OCI-LY7 (cell line): Measurements from ENCODE around the gene ARHGAP42. TPM values are rescaled to one million over a fixed set of nuclear protein-coding genes. Genes with fewer than 3 reads are reported as not detected.

Source experiments
- BruUV-seq: library from RNA; stranded (reverse); fragments of 400-500 nt; replicated peaks from 2 replicates; lab custom pipeline; 2021; lab: Mats Ljungman, UMichigan
- CTCF ChIA-PET: fragments of 300-600 bp; sonication (Branson Sonifier 250); formaldehyde crosslinking; loops from one replicate; lab custom pipeline; 2022; ENCODE audit warnings: antibody characterized with exemption; ENCODE audit not compliant: unreplicated experiment; lab: Charles Lee
- POLR2A ChIA-PET: fragments of 300-600 bp; sonication (Branson Sonifier 250); formaldehyde crosslinking; loops from one replicate; lab custom pipeline; 2022; ENCODE audit warnings: antibody characterized with exemption; lab: Charles Lee
- DNase-seq: peaks from one replicate; pipeline ENCODE4 v3.0.0-alpha.2; 2015; ENCODE audit warnings: low spot score
- H2AFZ ChIP-seq: fragments of 200-600 bp; sonication (generic), shearing (Covaris generic); 2 replicates; pipeline ENCODE4 v1.6.1; 2014; ENCODE audit warnings: mild to moderate bottlenecking, antibody characterized with exemption, low read length, moderate library complexity
- H3K27ac ChIP-seq: fragments of 200-600 bp; sonication (generic); 2 replicates; pipeline ENCODE4 v1.5.1; 2014; ENCODE audit warnings: mixed run types, low read depth, mild to moderate bottlenecking, moderate library complexity, low read length, inconsistent platforms; ENCODE audit not compliant: poor library complexity, severe bottlenecking
- H3K36me3 ChIP-seq: fragments of 200-600 bp; sonication (generic); 2 replicates; pipeline ENCODE4 v1.6.1; 2014; ENCODE audit warnings: mild to moderate bottlenecking, antibody characterized with exemption, low read length, moderate library complexity, mixed read lengths; ENCODE audit not compliant: insufficient read depth
- H3K4me1 ChIP-seq: fragments of 200-600 bp; sonication (generic); 2 replicates; pipeline ENCODE4 v1.5.1; 2014; ENCODE audit warnings: mild to moderate bottlenecking, low read length; ENCODE audit not compliant: insufficient read depth, poor library complexity, severe bottlenecking
- H3K4me2 ChIP-seq: fragments of 200-600 bp; sonication (generic); 2 replicates; pipeline ENCODE4 v1.6.1; 2014; ENCODE audit warnings: mild to moderate bottlenecking, low read length
- H3K4me3 ChIP-seq: fragments of 200-600 bp; sonication (generic); 2 replicates; pipeline ENCODE4 v1.5.1; 2014; ENCODE audit warnings: mild to moderate bottlenecking, low read depth, low read length; ENCODE audit not compliant: poor library complexity, severe bottlenecking
- H3K79me2 ChIP-seq: fragments of 200-600 bp; sonication (generic); 2 replicates; pipeline ENCODE4 v1.6.1; 2016; ENCODE audit warnings: low read depth, mild to moderate bottlenecking, low read length, moderate library complexity, mixed read lengths; ENCODE audit not compliant: insufficient read depth
- H3K9me2 ChIP-seq: fragments of 200-600 bp; sonication (generic); 2 replicates; pipeline ENCODE4 v1.6.1; 2016; ENCODE audit warnings: mild to moderate bottlenecking, low read length, mixed read lengths; ENCODE audit not compliant: insufficient read depth
- H3K9me3 ChIP-seq: fragments of 200-600 bp; sonication (generic); 2 replicates; pipeline ENCODE4 v1.6.1; 2014; ENCODE audit warnings: mild to moderate bottlenecking, mixed run types, low read length, mixed read lengths
- H4K20me1 ChIP-seq: fragments of 200-600 bp; sonication (generic); 2 replicates; pipeline ENCODE4 v1.6.1; 2014; ENCODE audit warnings: mild to moderate bottlenecking, antibody characterized with exemption, low read length, moderate library complexity, mixed read lengths; ENCODE audit not compliant: insufficient read depth
- EZH2phosphoT487 ChIP-seq: fragments of 200-600 bp; sonication (generic); IDR thresholded peaks from 2 replicates; pipeline ENCODE4 v1.6.1; 2018; ENCODE audit warnings: low read depth, borderline replicate concordance, mild to moderate bottlenecking, mixed run types, antibody characterized with exemption, low read length, moderate library complexity, mixed read lengths
- intact Hi-C: fragments of 100-400 bp; cut with micrococcal nuclease; formaldehyde crosslinking; loops from one replicate; pipeline ENCODE4 v1.10.0; 2022; ENCODE audit not compliant: unreplicated experiment
- total RNA-seq, 2 experiments: library from RNA; depleted of rRNA in 1 of 2; stranded (reverse); fragments of >200 nt in 1 of 2; shearing (Covaris generic) in 1 of 2; gene quantifications; 2 replicates each; pipeline ENCODE4 v1.2.3, GENCODE V29; 2014 to 2022
- TF ChIP-seq, protein P1 (sequence below): fragments of 200-600 bp; sonication (generic); conservative IDR thresholded peaks from 2 replicates; pipeline ENCODE4 v1.5.1; 2014; ENCODE audit warnings: mild to moderate bottlenecking, antibody characterized with exemption, low read length, moderate library complexity, mixed read lengths

Gene ARHGAP42
- total RNA-seq, 2 experiments from 2014 or later = not detected

DNA sequence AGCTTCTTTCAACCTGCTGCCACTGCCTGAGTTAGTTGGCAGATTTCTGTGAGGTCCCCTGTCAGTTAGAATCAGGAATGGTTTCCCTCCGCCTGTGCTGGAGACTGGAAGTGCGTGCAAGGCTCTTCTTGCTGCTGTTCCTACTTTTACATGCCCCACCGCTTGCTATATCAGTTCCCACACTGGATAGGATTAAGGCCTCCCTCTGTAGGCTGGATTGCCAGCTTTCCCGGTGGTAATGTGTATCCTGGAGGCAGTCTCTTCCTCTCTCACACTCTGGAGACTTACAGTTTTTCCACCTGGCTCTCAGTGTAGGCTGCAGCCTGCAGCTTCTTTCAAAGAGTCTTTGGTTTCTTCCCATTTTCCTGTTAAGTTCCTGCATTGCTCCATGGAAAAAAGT is 66.5 kb downstream of the ARHGAP42 start:
- no peaks in the 10 kb centered on the region for H3K79me2 ChIP-seq
- no TSS peak for BruUV-seq
- H3K4me3 ChIP-seq = no peak overlapping the region
- TF ChIP-seq, protein P1, sequence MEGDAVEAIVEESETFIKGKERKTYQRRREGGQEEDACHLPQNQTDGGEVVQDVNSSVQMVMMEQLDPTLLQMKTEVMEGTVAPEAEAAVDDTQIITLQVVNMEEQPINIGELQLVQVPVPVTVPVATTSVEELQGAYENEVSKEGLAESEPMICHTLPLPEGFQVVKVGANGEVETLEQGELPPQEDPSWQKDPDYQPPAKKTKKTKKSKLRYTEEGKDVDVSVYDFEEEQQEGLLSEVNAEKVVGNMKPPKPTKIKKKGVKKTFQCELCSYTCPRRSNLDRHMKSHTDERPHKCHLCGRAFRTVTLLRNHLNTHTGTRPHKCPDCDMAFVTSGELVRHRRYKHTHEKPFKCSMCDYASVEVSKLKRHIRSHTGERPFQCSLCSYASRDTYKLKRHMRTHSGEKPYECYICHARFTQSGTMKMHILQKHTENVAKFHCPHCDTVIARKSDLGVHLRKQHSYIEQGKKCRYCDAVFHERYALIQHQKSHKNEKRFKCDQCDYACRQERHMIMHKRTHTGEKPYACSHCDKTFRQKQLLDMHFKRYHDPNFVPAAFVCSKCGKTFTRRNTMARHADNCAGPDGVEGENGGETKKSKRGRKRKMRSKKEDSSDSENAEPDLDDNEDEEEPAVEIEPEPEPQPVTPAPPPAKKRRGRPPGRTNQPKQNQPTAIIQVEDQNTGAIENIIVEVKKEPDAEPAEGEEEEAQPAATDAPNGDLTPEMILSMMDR = no peak
- no peak for TF ChIP-seq EZH2phosphoT487
- no peak overlapping the region for H3K4me2 ChIP-seq
- intact Hi-C loops = no loop called here
- H3K36me3 ChIP-seq = no peaks in the 10 kb centered on the region
- no peaks in the 10 kb centered on the region for H4K20me1 ChIP-seq
- H3K9me3 ChIP-seq = no peaks in the 10 kb centered on the region
- no peak overlapping the region for H3K27ac ChIP-seq
- H3K9me2 ChIP-seq = no peaks in the 10 kb centered on the region
- no peak for DNase-seq
- H3K4me1 ChIP-seq = no peaks in the 10 kb centered on the region
- CTCF ChIA-PET = no interaction called here
- POLR2A ChIA-PET = no interaction called here
- H2AFZ ChIP-seq = no peak overlapping the region

GRCh38 chr11:100756559-100756958 is 69.5 kb downstream of the ARHGAP42 start:
- no peak for DNase-seq
- BruUV-seq = no TSS peak
- no peak overlapping the region for H2AFZ ChIP-seq
- no peaks in the 10 kb centered on the region for H3K9me2 ChIP-seq
- H4K20me1 ChIP-seq = no peaks in the 10 kb centered on the region
- H3K9me3 ChIP-seq = no peaks in the 10 kb centered on the region
- ChIA-PET CTCF (no interaction called here), POLR2A (no interaction called here)
- H3K27ac ChIP-seq = no peak overlapping the region
- H3K36me3 ChIP-seq = no peaks in the 10 kb centered on the region
- no peak for TF ChIP-seq EZH2phosphoT487
- TF ChIP-seq, protein P1 = no peak
- no peak overlapping the region for H3K4me2 ChIP-seq
- no peaks in the 10 kb centered on the region for H3K79me2 ChIP-seq
- intact Hi-C loops = no loop called here
- H3K4me1 ChIP-seq = no peaks in the 10 kb centered on the region
- no peak overlapping the region for H3K4me3 ChIP-seq

GRCh38 chr11:100757646-100758045 is 70.6 kb downstream of the ARHGAP42 start:
- Histone ChIP-seq H3K27ac (no peak overlapping the region), H3K36me3 (no peaks in the 10 kb centered on the region), H3K9me2 (no peaks in the 10 kb centered on the region), H2AFZ (no peak overlapping the region), H3K79me2 (no peaks in the 10 kb centered on the region), H3K4me1 (no peaks in the 10 kb centered on the region), H3K4me2 (no peak overlapping the region), H3K4me3 (no peak overlapping the region), H3K9me3 (no peaks in the 10 kb centered on the region), H4K20me1 (no peaks in the 10 kb centered on the region)
- no peak for TF ChIP-seq EZH2phosphoT487
- TF ChIP-seq, protein P1 = no peak
- ChIA-PET POLR2A (no interaction called here), CTCF (no interaction called here)
- no TSS peak for BruUV-seq
- no peak for DNase-seq
- intact Hi-C loops = no loop called here
